Thyroid gland (tissue), 4 donors: ENCODE measurements around the gene UBE2F.

Source experiments
- POLR2A ChIP-seq, 2 donors: fragments of 450-650 bp; IDR thresholded peaks; one replicate each; pipeline ENCODE4 v1.6.1; 2017; ENCODE audit warnings: antibody characterized with exemption in 2 of 2, mild to moderate bottlenecking in 2 of 2, moderate library complexity in 1 of 2
- TF ChIP-seq, protein P1 (sequence below), 6 experiments: fragments of 200-600 bp in 3 of 6; fragments of 450-650 bp in 3 of 6; sonication (generic) in 3 of 6; IDR thresholded peaks; one replicate each; pipeline ENCODE4 v1.5.1; 2016 to 2019; ENCODE audit warnings: antibody characterized with exemption in 6 of 6, mild to moderate bottlenecking in 2 of 6, inconsistent platforms in 1 of 6, moderate library complexity in 1 of 6

DNA sequence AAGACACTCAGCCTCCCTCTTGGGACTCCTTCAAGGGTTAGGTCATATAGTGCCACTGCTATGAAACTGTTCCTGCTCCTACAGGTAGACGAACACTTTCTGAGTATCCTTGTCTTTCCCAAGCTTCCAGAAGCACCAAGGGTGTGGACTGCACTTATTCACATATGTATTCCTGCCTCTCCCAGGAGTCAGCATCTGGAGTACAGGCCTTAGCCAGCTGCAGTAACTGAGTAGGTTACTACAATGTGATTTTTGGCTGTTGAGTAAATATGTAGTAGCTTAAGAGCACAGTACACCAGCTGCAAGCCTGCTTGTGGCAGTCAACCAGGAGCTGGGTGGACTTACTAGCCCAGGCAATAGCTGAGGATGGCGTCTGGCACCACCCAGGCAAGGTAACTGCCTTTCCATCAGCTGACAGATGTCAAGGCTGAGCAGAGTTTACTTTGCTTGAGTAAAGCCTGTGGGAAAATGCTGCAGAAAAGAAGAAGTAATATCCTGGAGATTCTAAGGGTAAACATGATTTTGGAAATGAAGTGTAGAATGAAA, 80.0 kb downstream of the UBE2F start:
- TF ChIP-seq, protein P1, sequence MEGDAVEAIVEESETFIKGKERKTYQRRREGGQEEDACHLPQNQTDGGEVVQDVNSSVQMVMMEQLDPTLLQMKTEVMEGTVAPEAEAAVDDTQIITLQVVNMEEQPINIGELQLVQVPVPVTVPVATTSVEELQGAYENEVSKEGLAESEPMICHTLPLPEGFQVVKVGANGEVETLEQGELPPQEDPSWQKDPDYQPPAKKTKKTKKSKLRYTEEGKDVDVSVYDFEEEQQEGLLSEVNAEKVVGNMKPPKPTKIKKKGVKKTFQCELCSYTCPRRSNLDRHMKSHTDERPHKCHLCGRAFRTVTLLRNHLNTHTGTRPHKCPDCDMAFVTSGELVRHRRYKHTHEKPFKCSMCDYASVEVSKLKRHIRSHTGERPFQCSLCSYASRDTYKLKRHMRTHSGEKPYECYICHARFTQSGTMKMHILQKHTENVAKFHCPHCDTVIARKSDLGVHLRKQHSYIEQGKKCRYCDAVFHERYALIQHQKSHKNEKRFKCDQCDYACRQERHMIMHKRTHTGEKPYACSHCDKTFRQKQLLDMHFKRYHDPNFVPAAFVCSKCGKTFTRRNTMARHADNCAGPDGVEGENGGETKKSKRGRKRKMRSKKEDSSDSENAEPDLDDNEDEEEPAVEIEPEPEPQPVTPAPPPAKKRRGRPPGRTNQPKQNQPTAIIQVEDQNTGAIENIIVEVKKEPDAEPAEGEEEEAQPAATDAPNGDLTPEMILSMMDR (IDR thresholded peaks at IDR 0.05): no peak
- no peak for TF ChIP-seq POLR2A (IDR thresholded peaks at IDR 0.05)
